H1 (cell line): ENCODE measurements around the gene DTL. TPM values are rescaled to one million over a fixed set of nuclear protein-coding genes. Genes with fewer than 3 reads are reported as not detected.

Experiments used
- NRF1 ChIP-seq: IDR thresholded peaks from 2 replicates; pipeline ENCODE4 v1.6.1; 2011; ENCODE audit warnings: mild to moderate bottlenecking, low read depth, low read length, improper control_type of control experiment
- polyA plus RNA-seq, 7 experiments: library from polyadenylated mRNA; depleted of rRNA in 3 of 7; stranded (reverse) in 5 of 7; unstranded in 2 of 7; fragments of >200 nt in 5 of 7; fragments of 200-250 nt in 2 of 7; gene quantifications; 1 replicate in 5 of 7; 2 replicates in 1 of 7; 4 replicates in 1 of 7; pipeline versions ENCODE4 v1.2.1 to v1.2.3, GENCODE V29; 2011 to 2013; ENCODE audit warnings: missing spikeins in 2 of 7, mixed read lengths in 2 of 7
- total RNA-seq: library from RNA; stranded (reverse); fragmentation: NEBNext Ultra II Directional; extraction: Animal tissue kit (Norgen Biotek cat#: 25700); gene quantifications from 2 replicates; pipeline ENCODE4 v1.2.1, GENCODE V29; 2021
- TF ChIP-seq, protein P1 (sequence below): fragments of 300-600 bp; sonication (generic); IDR thresholded peaks from 2 replicates; pipeline ENCODE4 v1.7.1; 2012; ENCODE audit warnings: low read length, moderate library complexity, mild to moderate bottlenecking, inconsistent platforms; ENCODE audit not compliant: insufficient replicate concordance
- TF ChIP-seq, protein P2 (sequence below), 3 experiments: IDR thresholded peaks; 1 replicate in 2 of 3; 2 replicates in 1 of 3; pipeline versions ENCODE4 v1.5.1 to v1.6.1; 2011; ENCODE audit warnings: low read length in 3 of 3, mild to moderate bottlenecking in 3 of 3, inconsistent platforms in 2 of 3, low read depth in 1 of 3, moderate library complexity in 1 of 3; ENCODE audit not compliant: insufficient read depth in 1 of 3; ENCODE audit errors: control extremely low read depth in 1 of 3

The DTL gene
- total and polyA plus RNA-seq, 2 of the 8 experiments (the other 6 are each of a cell fraction or from before 2014, with no cell fraction given), result 36.0 to 46.9 TPM

GRCh38 chr1:212034516-212035122 is 929 bp upstream of the DTL start (continued):
- TF ChIP-seq, protein P1, sequence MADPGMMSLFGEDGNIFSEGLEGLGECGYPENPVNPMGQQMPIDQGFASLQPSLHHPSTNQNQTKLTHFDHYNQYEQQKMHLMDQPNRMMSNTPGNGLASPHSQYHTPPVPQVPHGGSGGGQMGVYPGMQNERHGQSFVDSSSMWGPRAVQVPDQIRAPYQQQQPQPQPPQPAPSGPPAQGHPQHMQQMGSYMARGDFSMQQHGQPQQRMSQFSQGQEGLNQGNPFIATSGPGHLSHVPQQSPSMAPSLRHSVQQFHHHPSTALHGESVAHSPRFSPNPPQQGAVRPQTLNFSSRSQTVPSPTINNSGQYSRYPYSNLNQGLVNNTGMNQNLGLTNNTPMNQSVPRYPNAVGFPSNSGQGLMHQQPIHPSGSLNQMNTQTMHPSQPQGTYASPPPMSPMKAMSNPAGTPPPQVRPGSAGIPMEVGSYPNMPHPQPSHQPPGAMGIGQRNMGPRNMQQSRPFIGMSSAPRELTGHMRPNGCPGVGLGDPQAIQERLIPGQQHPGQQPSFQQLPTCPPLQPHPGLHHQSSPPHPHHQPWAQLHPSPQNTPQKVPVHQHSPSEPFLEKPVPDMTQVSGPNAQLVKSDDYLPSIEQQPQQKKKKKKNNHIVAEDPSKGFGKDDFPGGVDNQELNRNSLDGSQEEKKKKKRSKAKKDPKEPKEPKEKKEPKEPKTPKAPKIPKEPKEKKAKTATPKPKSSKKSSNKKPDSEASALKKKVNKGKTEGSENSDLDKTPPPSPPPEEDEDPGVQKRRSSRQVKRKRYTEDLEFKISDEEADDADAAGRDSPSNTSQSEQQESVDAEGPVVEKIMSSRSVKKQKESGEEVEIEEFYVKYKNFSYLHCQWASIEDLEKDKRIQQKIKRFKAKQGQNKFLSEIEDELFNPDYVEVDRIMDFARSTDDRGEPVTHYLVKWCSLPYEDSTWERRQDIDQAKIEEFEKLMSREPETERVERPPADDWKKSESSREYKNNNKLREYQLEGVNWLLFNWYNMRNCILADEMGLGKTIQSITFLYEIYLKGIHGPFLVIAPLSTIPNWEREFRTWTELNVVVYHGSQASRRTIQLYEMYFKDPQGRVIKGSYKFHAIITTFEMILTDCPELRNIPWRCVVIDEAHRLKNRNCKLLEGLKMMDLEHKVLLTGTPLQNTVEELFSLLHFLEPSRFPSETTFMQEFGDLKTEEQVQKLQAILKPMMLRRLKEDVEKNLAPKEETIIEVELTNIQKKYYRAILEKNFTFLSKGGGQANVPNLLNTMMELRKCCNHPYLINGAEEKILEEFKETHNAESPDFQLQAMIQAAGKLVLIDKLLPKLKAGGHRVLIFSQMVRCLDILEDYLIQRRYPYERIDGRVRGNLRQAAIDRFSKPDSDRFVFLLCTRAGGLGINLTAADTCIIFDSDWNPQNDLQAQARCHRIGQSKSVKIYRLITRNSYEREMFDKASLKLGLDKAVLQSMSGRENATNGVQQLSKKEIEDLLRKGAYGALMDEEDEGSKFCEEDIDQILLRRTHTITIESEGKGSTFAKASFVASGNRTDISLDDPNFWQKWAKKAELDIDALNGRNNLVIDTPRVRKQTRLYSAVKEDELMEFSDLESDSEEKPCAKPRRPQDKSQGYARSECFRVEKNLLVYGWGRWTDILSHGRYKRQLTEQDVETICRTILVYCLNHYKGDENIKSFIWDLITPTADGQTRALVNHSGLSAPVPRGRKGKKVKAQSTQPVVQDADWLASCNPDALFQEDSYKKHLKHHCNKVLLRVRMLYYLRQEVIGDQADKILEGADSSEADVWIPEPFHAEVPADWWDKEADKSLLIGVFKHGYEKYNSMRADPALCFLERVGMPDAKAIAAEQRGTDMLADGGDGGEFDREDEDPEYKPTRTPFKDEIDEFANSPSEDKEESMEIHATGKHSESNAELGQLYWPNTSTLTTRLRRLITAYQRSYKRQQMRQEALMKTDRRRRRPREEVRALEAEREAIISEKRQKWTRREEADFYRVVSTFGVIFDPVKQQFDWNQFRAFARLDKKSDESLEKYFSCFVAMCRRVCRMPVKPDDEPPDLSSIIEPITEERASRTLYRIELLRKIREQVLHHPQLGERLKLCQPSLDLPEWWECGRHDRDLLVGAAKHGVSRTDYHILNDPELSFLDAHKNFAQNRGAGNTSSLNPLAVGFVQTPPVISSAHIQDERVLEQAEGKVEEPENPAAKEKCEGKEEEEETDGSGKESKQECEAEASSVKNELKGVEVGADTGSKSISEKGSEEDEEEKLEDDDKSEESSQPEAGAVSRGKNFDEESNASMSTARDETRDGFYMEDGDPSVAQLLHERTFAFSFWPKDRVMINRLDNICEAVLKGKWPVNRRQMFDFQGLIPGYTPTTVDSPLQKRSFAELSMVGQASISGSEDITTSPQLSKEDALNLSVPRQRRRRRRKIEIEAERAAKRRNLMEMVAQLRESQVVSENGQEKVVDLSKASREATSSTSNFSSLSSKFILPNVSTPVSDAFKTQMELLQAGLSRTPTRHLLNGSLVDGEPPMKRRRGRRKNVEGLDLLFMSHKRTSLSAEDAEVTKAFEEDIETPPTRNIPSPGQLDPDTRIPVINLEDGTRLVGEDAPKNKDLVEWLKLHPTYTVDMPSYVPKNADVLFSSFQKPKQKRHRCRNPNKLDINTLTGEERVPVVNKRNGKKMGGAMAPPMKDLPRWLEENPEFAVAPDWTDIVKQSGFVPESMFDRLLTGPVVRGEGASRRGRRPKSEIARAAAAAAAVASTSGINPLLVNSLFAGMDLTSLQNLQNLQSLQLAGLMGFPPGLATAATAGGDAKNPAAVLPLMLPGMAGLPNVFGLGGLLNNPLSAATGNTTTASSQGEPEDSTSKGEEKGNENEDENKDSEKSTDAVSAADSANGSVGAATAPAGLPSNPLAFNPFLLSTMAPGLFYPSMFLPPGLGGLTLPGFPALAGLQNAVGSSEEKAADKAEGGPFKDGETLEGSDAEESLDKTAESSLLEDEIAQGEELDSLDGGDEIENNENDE, result no peak
- TF ChIP-seq, protein P2, sequence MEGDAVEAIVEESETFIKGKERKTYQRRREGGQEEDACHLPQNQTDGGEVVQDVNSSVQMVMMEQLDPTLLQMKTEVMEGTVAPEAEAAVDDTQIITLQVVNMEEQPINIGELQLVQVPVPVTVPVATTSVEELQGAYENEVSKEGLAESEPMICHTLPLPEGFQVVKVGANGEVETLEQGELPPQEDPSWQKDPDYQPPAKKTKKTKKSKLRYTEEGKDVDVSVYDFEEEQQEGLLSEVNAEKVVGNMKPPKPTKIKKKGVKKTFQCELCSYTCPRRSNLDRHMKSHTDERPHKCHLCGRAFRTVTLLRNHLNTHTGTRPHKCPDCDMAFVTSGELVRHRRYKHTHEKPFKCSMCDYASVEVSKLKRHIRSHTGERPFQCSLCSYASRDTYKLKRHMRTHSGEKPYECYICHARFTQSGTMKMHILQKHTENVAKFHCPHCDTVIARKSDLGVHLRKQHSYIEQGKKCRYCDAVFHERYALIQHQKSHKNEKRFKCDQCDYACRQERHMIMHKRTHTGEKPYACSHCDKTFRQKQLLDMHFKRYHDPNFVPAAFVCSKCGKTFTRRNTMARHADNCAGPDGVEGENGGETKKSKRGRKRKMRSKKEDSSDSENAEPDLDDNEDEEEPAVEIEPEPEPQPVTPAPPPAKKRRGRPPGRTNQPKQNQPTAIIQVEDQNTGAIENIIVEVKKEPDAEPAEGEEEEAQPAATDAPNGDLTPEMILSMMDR (IDR thresholded peaks at IDR 0.05; ENCODE audit: control extremely low read depth in 1 of 3, insufficient read depth in 1 of 3, low read depth in 1 of 3, low read length in 3 of 3), result 0 out of 4 replicates have a peak, but pooled peaks of 1 of the 3 experiments have one; percentile 55
- no peak for TF ChIP-seq NRF1
